Right lung (tissue), 5 donors: Measurements from ENCODE around the gene CTSE. TPM values are rescaled to one million over a fixed set of nuclear protein-coding genes. Genes with fewer than 3 reads are reported as not detected.
"Not testable (repeated sequence)": the region's sequence is repeated elsewhere in the genome, so short reads cannot be mapped to it uniquely, and the experiment has no call there.

Source experiments
- DNase-seq, 2 donors: peaks; one replicate each; pipeline ENCODE4 v3.0.0-alpha.2; 2013
- polyA plus RNA-seq, 5 donors: library from polyadenylated mRNA; unstranded; fragments of 120-200 nt; gene quantifications; one replicate each; pipeline versions ENCODE4 v1.2.1 to v1.2.3, GENCODE V29; 2013; ENCODE audit warnings: inconsistent platforms in 1 of 5, low replicate concordance in 1 of 5; ENCODE audit not compliant: insufficient read length in 5 of 5, insufficient read depth in 1 of 5

CTSE gene
- polyA plus RNA-seq, 5 donors: 0.33 to 1.5 (median 0.66) TPM

GRCh38 chr1:206020393-206021007 lies 3.2 kb downstream of the CTSE start:
- no peak for DNase-seq

GRCh38 chr1:206015071-206015470 lies 8.6 kb downstream of the CTSE start:
- no peak for DNase-seq

GRCh38 chr1:206014601-206015000 lies 9.1 kb downstream of the CTSE start:
- no peak for DNase-seq

- DNase-seq: no peak
Observed at GRCh38 chr1:206013026-206013795, 10.5 kb downstream of the CTSE start.

GRCh38 chr1:206012086-206012859 lies 11.4 kb downstream of the CTSE start:
- no peak for DNase-seq

GRCh38 chr1:206011057-206011456 lies 12.6 kb downstream of the CTSE start:
- no peak for DNase-seq

- no peak for DNase-seq
Observed at GRCh38 chr1:206010060-206010459, 13.6 kb downstream of the CTSE start.

- DNase-seq: no peak
Observed at GRCh38 chr1:206006946-206007345, 16.7 kb downstream of the CTSE start.

- no peak for DNase-seq
Observed at GRCh38 chr1:206005778-206006180, 17.9 kb downstream of the CTSE start.

GRCh38 chr1:206005234-206005633 lies 18.5 kb downstream of the CTSE start:
- no peak for DNase-seq

- DNase-seq: no peak
Observed at GRCh38 chr1:206004826-206005225, 18.9 kb downstream of the CTSE start.

GRCh38 chr1:206003854-206004800 lies 19.6 kb downstream of the CTSE start:
- DNase-seq: no peak

- DNase-seq: peak; percentile 37 to 52
Observed at GRCh38 chr1:206002871-206003801, 20.6 kb downstream of the CTSE start, which contains the start of gene RAB7B. Gene RAB7B, minus strand, starts transcription at chr1:206003395. Its CDS starts 9,260 bp downstream, at chr1:205994135.

GRCh38 chr1:206002160-206002559 lies 21.5 kb downstream of the CTSE start:
- no peak for DNase-seq

- no peak for DNase-seq
Observed at GRCh38 chr1:206001476-206001888, 22.2 kb downstream of the CTSE start.

GRCh38 chr1:206000641-206001339 lies 22.9 kb downstream of the CTSE start:
- no peak for DNase-seq

GRCh38 chr1:205998457-205999241 lies 25.0 kb downstream of the CTSE start:
- no peak for DNase-seq

- not testable (repeated sequence) for DNase-seq
Observed at GRCh38 chr1:205996641-205997040, 27.1 kb downstream of the CTSE start.

GRCh38 chr1:205994346-205994745 lies 29.3 kb downstream of the CTSE start:
- no peak for DNase-seq
